Fibroblast of lung (primary cell): ENCODE measurements around the gene LEKR1.

Source experiments
- CTCF ChIP-seq, 2 donors: IDR thresholded peaks in 1 of 2; conservative IDR thresholded peaks in 1 of 2; 1 replicate in 1 of 2; 2 replicates in 1 of 2; pipeline ENCODE4 v1.5.1; 2011 to 2012; ENCODE audit warnings: low read length in 2 of 2, control low read depth in 1 of 2, inconsistent platforms in 1 of 2, low read depth in 1 of 2, mild to moderate bottlenecking in 1 of 2
- EZH2 ChIP-seq: IDR thresholded peaks from 2 replicates; pipeline ENCODE4 v1.5.1; 2012; ENCODE audit warnings: low read length, control low read depth, mild to moderate bottlenecking; ENCODE audit errors: missing control alignments

GRCh38 chr3:156906275-156906674 is 80.1 kb downstream of the LEKR1 start:
- no peak for TF ChIP-seq CTCF (conservative IDR thresholded peaks at IDR 0.05 in 1 of 2, IDR thresholded peaks at IDR 0.05 in 1 of 2; ENCODE audit: low read depth in 1 of 2, low read length in 2 of 2)
- TF ChIP-seq EZH2, result no peak
